ENCODE measurements around the gene ARHGAP10.

DNA sequence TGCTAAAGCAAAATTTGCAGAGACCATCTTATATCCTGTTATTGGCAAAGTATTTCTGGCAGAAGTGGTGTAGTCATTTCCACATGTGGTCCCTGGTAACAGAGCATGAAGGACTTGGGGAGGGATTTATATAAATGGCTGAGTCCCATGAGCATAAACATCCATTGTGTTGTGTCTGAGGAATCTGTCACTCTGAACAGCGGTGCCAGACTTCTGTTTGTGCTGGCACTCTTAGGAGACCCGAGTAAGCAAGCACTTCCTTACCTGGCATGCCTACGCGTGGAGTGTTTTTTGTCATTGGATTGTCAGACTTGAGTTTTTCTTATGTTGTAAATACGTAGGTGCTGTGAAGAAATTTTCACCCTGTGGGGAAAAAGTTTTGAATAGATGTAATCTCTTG lies 285.9 kb downstream of the ARHGAP10 start:
- TF ChIP-seq YY1 (IDR thresholded peaks at IDR 0.05; ENCODE audit: low read depth) (no peak), RAD21 (IDR thresholded peaks at IDR 0.05; ENCODE audit: low read depth) (no peak), MAX (IDR thresholded peaks at IDR 0.05) (no peak), CEBPB (IDR thresholded peaks at IDR 0.05) (no peak), EGR1 (IDR thresholded peaks at IDR 0.05) (no peak), TCF12 (IDR thresholded peaks at IDR 0.05; ENCODE audit: low read depth) (no peak)
